ES-I3 (cell line): Measurements from ENCODE around the gene CST9L.

Source experiments
- H3K36me3 ChIP-seq: 2 replicates; pipeline ENCODE4 v1.6.1; 2013; ENCODE audit warnings: mild to moderate bottlenecking, low read length, control low read depth, moderate library complexity; ENCODE audit not compliant: insufficient read depth
- H3K4me1 ChIP-seq: 2 replicates; pipeline ENCODE4 v1.6.1; 2013; ENCODE audit warnings: mild to moderate bottlenecking, control low read depth, low read length; ENCODE audit not compliant: insufficient read depth
- H3K9ac ChIP-seq: 2 replicates; pipeline ENCODE4 v1.6.1; 2013; ENCODE audit warnings: low read depth, mild to moderate bottlenecking, low read length, moderate library complexity
- H3K9me3 ChIP-seq: 2 replicates; pipeline ENCODE4 v1.6.1; 2013; ENCODE audit warnings: mild to moderate bottlenecking, low read length, moderate library complexity; ENCODE audit not compliant: control insufficient read depth, insufficient read depth

Gene CST9L

GRCh38 chr20:23520185-23520584 lies 48.1 kb downstream of the CST9L start:
- Histone ChIP-seq H3K9me3 (peaks cover 10% of the 10 kb centered on the region), H3K36me3 (no peaks in the 10 kb centered on the region), H3K9ac (no peak overlapping the region), H3K4me1 (peaks cover under 1% of the 10 kb centered on the region; the same call in 1 of the 2 replicates)

GRCh38 chr20:23519556-23519955 lies 48.7 kb downstream of the CST9L start:
- Histone ChIP-seq H3K9ac (no peak overlapping the region), H3K9me3 (peaks cover 10% of the 10 kb centered on the region), H3K36me3 (no peaks in the 10 kb centered on the region)

GRCh38 chr20:23517719-23518118 lies 50.6 kb downstream of the CST9L start:
- Histone ChIP-seq H3K36me3 (no peaks in the 10 kb centered on the region), H3K9ac (no peak overlapping the region), H3K4me1 (peaks cover 6% of the 10 kb centered on the region; the same call in 1 of the 2 replicates), H3K9me3 (peaks cover 10% of the 10 kb centered on the region)

More at GRCh38 chr20:23519556-23519955, 48.7 kb downstream of the CST9L start:
- peaks cover 6% of the 10 kb centered on the region; the same call in 1 of the 2 replicates for H3K4me1 ChIP-seq

GRCh38 chr20:23515250-23515939 lies 52.9 kb downstream of the CST9L start:
- H3K36me3 ChIP-seq, result no peaks in the 10 kb centered on the region
- no peak overlapping the region for H3K9ac ChIP-seq
- peaks cover 6% of the 10 kb centered on the region; the same call in 1 of the 2 replicates for H3K4me1 ChIP-seq
- H3K9me3 ChIP-seq, result peaks cover 6% of the 10 kb centered on the region

GRCh38 chr20:23514848-23515247 lies 53.4 kb downstream of the CST9L start:
- H3K4me1 ChIP-seq, result peaks cover 6% of the 10 kb centered on the region; the same call in 1 of the 2 replicates
- H3K36me3 ChIP-seq, result no peaks in the 10 kb centered on the region
- peaks cover 3% of the 10 kb centered on the region; the same call in 1 of the 2 replicates for H3K9me3 ChIP-seq
- H3K9ac ChIP-seq, result no peak overlapping the region
